ENCODE results near the gene GOLGA6L2. TPM values are rescaled to one million over a fixed set of nuclear protein-coding genes. Genes with fewer than 3 reads are reported as not detected.
"Not testable (repeated sequence)": the region's sequence is repeated elsewhere in the genome, so short reads cannot be mapped to it uniquely, and the experiment has no call there.

Gene GOLGA6L2
- total and polyA plus RNA-seq, 2 of the 8 experiments (the other 6 are each of a cell fraction or from before 2014, with no cell fraction given) = not detected

- H4K5ac ChIP-seq (ENCODE audit: insufficient read length, low read depth, low read length); DNase-seq (ENCODE audit: low read depth in 1 of 2, low spot score in 2 of 2); H3K9ac ChIP-seq (replicated peaks in 1 of 4; ENCODE audit: extremely low read depth in 1 of 4, low read depth in 3 of 4, low read length in 3 of 4); H3K18ac ChIP-seq (ENCODE audit: extremely low read depth, low read length); H3K23me2 ChIP-seq (ENCODE audit: low read depth, low read length); H4K8ac ChIP-seq (ENCODE audit: extremely low read depth, insufficient read depth, low read length); FAIRE-seq; H2AFZ ChIP-seq (ENCODE audit: low read length); H3K14ac ChIP-seq (ENCODE audit: insufficient read length); H2BK20ac ChIP-seq (ENCODE audit: low read length); H3K4me3 ChIP-seq (ENCODE audit: extremely low read depth in 1 of 4, insufficient read depth in 2 of 4, low read depth in 3 of 4, low read length in 4 of 4); H3K27ac ChIP-seq (ENCODE audit: low read depth, low read length); H3K79me2 ChIP-seq (ENCODE audit: control insufficient read depth in 1 of 2, insufficient read depth in 2 of 2, low read length in 2 of 2); H2BK5ac ChIP-seq (ENCODE audit: low read depth, low read length); H3K23ac ChIP-seq (ENCODE audit: insufficient read length); H3K36me3 ChIP-seq (ENCODE audit: control insufficient read depth in 2 of 4, insufficient read depth in 4 of 4, low read length in 3 of 4); H2AK5ac ChIP-seq (ENCODE audit: low read depth, low read length); H3K4ac ChIP-seq (replicated peaks; ENCODE audit: insufficient read length, low read depth, low read length); H2BK120ac ChIP-seq (replicated peaks; ENCODE audit: low read depth, low read length); H4K91ac ChIP-seq (replicated peaks; ENCODE audit: insufficient read length, low read length); H3K79me1 ChIP-seq (ENCODE audit: low read depth, low read length); H2BK15ac ChIP-seq (ENCODE audit: low read length); POLR2A ChIA-PET (ENCODE audit: partially characterized antibody); H2BK12ac ChIP-seq (ENCODE audit: low read depth, low read length); H3K4me2 ChIP-seq (ENCODE audit: insufficient read depth in 1 of 2, low read depth in 2 of 2, low read length in 2 of 2); H3K4me1 ChIP-seq (replicated peaks in 1 of 4; ENCODE audit: control insufficient read depth in 3 of 4, insufficient read depth in 4 of 4, low read length in 3 of 4); H4K20me1 ChIP-seq (replicated peaks in 1 of 2; ENCODE audit: control insufficient read depth in 1 of 2, insufficient read depth in 2 of 2, low read length in 2 of 2); H3K56ac ChIP-seq (replicated peaks; ENCODE audit: insufficient read length, low read depth, low read length); H3K27me3 ChIP-seq (replicated peaks in 1 of 4; ENCODE audit: control insufficient read depth in 3 of 4, extremely low read depth in 1 of 4, insufficient read depth in 3 of 4, low read length in 3 of 4): not testable (repeated sequence)
- 75% methylated on average over 5 of the region's 5 CpGs; no CpG with 5 or more reads in 1 of the 2 experiments for WGBS, 2 experiments (ENCODE audit: extremely low coverage in 1 of 2, insufficient coverage in 1 of 2, insufficient read length in 1 of 2, insufficient replicate concordance in 2 of 2, low coverage in 1 of 2, low lambda C conversion rate in 2 of 2, missing lambda C conversion rate in 1 of 2)
- peaks cover 8 to 39% of the 10 kb centered on the region in 2 experiments; a peak in 3 of 4 replicates for H3K9me3 ChIP-seq (ENCODE audit: insufficient read depth in 2 of 2, low read depth in 1 of 2, low read length in 1 of 2)
- CTCF ChIA-PET (ENCODE audit: partially characterized antibody) = interaction anchor here (0.6 kb wide), 1 partner anchor 1355 kb away, joined by 3 read pairs; no protein-coding TSS in a partner anchor
Measured at GRCh38 chr15:23412881-23413600, 34.0 kb downstream of the GOLGA6L2 start.

Measured in H1 (cell line).